Measurements from ENCODE around the gene PRKD1.

PRKD1 gene

DNA sequence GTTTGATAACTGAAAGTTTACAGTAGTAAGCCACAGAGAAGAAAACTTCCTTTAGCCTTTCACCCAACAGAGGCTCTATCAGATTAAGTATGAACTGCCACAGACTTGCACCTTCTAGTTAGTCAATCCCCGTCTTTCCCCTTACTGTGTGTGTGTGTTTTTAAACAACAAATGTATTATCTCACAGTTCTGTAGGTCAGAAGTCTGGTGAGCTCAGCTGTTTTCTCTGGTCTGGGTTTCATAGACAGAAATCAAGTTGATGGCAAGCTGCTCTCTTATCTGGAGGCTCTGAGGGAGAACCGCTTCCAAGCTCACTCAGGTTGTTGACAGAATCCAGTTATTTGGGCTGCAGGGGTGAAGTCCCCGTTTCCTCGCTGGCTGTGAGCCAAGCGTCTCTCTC, 320.5 kb downstream of the PRKD1 start:
- peaks cover 3% of the 10 kb centered on the region for H3K4me1 Mint-ChIP-seq
- TF ChIP-seq CTCF (IDR thresholded peaks at IDR 0.05): no peak
- peaks cover 2% of the 10 kb centered on the region for H3K27me3 Mint-ChIP-seq (ENCODE audit: low read depth, poor library complexity)
- H3K27ac Mint-ChIP-seq: no peak overlapping the region
- no peak overlapping the region for H3K4me3 Mint-ChIP-seq
- DNase-seq: no peak
- H3K36me3 Mint-ChIP-seq (ENCODE audit: low read depth): no peaks in the 10 kb centered on the region
- H3K9me3 Mint-ChIP-seq: no peaks in the 10 kb centered on the region

DNA sequence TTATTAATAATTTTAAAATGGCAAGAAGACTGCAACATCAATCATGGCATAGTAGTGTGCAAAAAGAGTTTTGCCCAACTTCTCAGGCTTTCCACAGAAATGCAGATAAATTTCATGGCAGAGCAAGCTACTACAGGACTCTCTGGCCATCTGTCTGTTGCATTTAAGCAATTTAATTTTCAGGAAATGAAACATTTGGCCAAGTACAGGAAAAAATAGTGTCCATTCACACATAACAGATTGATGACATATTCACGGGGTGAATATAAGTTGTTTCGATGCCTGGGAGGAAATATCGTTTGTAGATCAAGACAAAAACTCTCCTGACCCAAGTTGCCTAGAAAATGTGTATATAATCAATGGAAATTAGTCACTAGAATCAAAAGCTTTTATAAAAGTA, 324.0 kb downstream of the PRKD1 start:
- no peak for TF ChIP-seq CTCF (IDR thresholded peaks at IDR 0.05)
- Mint-ChIP-seq H3K9me3 (no peaks in the 10 kb centered on the region), H3K36me3 (ENCODE audit: low read depth) (no peaks in the 10 kb centered on the region), H3K4me1 (peaks cover 13% of the 10 kb centered on the region), H3K27me3 (ENCODE audit: low read depth, poor library complexity) (peaks cover 5% of the 10 kb centered on the region), H3K4me3 (no peak overlapping the region), H3K27ac (no peak overlapping the region)
- DNase-seq: no peak

DNA sequence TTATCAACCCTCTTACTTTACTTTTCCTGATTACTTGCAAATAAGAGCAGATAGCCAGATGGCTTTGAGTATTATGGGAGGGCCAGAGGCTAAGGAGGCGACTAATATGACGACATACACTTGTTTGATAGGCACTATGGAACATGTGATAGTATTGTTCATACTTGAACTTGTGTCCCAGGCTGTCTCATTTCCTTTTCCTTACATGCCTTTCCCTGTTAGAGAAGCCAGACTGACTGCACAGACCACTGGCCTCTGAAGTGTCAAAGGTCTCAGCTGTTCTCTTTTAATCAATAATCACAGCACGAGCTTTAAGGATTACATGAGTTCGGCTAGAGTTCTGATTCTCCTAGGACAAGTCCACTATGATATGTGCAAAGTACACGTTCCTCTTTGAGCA, 326.0 kb downstream of the PRKD1 start:
- no peak for TF ChIP-seq CTCF (IDR thresholded peaks at IDR 0.05)
- H3K4me3 Mint-ChIP-seq: no peak overlapping the region
- peak overlapping the region; percentile 42 for H3K27ac Mint-ChIP-seq
- H3K9me3 Mint-ChIP-seq: no peaks in the 10 kb centered on the region
- H3K36me3 Mint-ChIP-seq (ENCODE audit: low read depth): no peaks in the 10 kb centered on the region
- H3K4me1 Mint-ChIP-seq: peaks cover 13% of the 10 kb centered on the region
- no peak for DNase-seq
- H3K27me3 Mint-ChIP-seq (ENCODE audit: low read depth, poor library complexity): peaks cover 5% of the 10 kb centered on the region

DNA sequence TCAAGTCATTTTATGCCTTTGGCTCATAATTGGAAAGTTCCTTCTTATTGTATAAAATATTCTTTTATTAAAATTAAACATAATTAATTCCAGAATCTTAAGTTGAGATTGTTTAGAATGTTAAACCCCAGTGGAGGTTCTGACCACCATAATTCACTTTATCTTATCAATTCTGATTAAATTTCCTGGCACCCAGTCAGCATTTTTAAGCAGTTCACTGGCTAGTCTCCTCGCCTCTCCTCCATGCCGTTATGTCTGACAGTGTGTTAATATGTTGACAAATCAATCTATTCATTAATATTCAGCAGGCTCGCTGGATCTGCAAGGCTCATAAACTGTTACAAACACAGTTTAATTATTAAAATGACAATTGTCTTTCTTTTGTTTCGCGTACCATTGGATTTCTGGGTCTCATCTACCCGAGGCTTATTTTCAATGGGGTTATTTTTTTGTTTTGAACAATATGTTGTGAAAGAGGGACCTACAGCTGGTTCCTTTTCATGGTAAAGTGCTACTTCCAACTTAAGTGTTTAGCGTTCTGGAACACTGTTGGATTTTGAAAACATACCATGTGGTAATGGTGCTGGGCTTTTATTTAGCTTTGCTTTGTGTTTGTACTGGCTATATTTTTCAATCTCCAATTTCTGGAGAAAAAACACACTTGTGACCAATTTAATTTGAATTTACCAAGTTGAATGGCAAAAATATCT, 339.7 kb downstream of the PRKD1 start:
- Mint-ChIP-seq H3K9me3 (no peaks in the 10 kb centered on the region), H3K4me3 (no peak overlapping the region), H3K4me1 (peaks cover 6% of the 10 kb centered on the region), H3K27ac (no peak overlapping the region), H3K27me3 (ENCODE audit: low read depth, poor library complexity) (peaks cover 3% of the 10 kb centered on the region), H3K36me3 (ENCODE audit: low read depth) (no peaks in the 10 kb centered on the region)
- no peak for DNase-seq
- TF ChIP-seq CTCF (IDR thresholded peaks at IDR 0.05): no peak

GRCh38 chr14:29587046-29587445, 340.6 kb downstream of the PRKD1 start:
- no peaks in the 10 kb centered on the region for H3K36me3 Mint-ChIP-seq (ENCODE audit: low read depth)
- no peak for DNase-seq
- no peak overlapping the region for H3K27ac Mint-ChIP-seq
- TF ChIP-seq CTCF (IDR thresholded peaks at IDR 0.05): no peak
- H3K27me3 Mint-ChIP-seq (ENCODE audit: low read depth, poor library complexity): peaks cover 3% of the 10 kb centered on the region
- H3K4me3 Mint-ChIP-seq: no peak overlapping the region
- peaks cover 6% of the 10 kb centered on the region for H3K4me1 Mint-ChIP-seq
- no peaks in the 10 kb centered on the region for H3K9me3 Mint-ChIP-seq

DNA sequence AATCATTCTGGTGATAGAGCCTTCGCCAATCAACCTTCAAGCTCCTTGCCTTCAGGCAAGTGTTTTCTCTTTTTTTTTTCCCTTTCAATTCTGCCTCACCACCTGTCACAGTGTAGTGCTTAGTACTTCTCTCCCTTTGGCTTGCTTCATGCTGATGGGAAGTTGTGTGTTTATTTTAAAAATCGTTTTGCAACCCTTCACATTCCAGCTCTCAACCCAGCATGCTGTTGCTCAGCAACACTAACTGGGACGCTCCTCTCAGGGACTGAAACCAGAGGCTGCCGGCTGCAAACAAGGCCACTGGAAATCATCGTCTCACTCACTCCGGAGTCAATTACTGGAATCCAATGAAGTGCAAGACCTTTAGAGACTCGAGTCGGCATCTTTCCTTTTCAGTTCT, 342.7 kb downstream of the PRKD1 start:
- Mint-ChIP-seq H3K27me3 (ENCODE audit: low read depth, poor library complexity) (peaks cover 3% of the 10 kb centered on the region), H3K27ac (no peak overlapping the region), H3K36me3 (ENCODE audit: low read depth) (no peaks in the 10 kb centered on the region), H3K9me3 (no peaks in the 10 kb centered on the region), H3K4me3 (no peak overlapping the region), H3K4me1 (peaks cover 6% of the 10 kb centered on the region)
- TF ChIP-seq CTCF (IDR thresholded peaks at IDR 0.05): no peak
- DNase-seq: peak; percentile 12
